Measurements from ENCODE around the gene HOXA10. TPM values are rescaled to one million over a fixed set of nuclear protein-coding genes. Genes with fewer than 3 reads are reported as not detected.

The HOXA10 gene
- total RNA-seq, 1 experiment from 2014 or later, result not detected

DNA sequence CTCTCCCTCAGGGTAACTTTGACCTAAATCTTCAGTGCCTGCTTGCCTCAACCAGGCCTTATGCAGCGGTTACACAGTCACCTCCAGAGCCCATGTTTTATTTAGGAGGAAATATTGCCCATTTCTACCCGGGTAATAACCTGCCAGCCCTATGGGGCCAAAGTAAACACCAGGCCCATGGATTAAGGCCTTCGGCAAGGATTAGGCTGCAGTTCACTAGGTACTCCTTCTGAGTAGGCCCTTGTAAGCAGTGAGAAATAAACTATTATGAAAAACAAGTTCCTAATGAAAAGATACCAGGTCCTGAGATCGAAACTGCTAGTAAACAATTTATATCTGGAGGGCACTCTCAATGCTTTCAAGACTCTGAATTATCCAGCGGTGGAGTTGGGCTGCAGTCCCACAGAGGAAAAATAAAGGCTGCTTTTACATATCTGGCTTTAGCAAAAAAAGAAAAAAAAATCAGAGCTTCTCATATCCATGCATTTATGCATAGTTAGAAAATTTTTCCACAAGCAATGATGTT is 3.7 kb upstream of the HOXA10 start:
- no peak overlapping the region for H3K4me3 ChIP-seq
- intact Hi-C loops (cut with micrococcal nuclease; ENCODE audit: unreplicated experiment), result no loop called here

DNA sequence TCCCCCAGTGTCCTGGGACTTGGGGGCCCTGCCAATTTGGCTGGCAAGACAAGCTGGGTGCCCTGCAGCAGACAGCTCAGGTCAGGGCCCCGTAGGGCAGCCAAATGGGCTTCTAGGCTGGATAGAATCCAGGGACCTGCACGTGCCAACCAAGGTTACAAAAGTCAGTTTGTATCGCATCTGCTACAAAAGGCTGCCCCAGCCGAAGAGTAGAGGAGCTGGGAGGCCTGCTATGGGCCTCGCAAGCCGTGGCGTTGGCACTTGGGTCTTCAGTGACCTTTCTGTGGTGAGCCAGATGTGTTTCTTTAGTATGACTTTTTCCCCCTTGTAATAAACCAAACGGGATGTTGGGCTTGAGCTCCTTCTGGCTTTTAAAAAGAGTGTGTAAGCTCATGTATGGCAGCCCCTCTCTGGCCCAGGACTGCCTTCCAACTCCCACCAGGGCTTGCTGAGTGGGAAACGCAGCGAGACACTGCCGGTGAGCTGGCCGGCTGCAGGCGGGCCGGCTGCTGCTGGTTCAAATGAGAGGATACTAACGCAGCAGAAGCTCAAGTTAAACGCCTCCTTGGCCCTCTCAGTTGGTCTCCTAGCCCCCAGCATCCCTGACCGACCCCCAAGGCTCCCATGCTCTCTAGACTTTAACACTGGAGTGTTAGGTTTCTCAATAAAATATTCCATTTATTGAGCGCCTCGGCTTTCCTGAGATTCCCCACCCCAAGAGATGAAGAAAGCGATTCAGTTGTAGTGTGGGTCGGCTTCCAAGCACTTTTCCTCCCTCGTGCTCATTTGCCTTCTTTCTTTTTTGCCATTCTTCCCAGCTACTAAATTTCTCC is 3.1 kb upstream of the HOXA10 start:
- intact Hi-C loops (cut with micrococcal nuclease; ENCODE audit: unreplicated experiment), result no loop called here
- H3K79me2 ChIP-seq (ENCODE audit: low read depth), result no peaks in the 10 kb centered on the region
- no peak for DNase-seq
- TF ChIP-seq, protein P1, sequence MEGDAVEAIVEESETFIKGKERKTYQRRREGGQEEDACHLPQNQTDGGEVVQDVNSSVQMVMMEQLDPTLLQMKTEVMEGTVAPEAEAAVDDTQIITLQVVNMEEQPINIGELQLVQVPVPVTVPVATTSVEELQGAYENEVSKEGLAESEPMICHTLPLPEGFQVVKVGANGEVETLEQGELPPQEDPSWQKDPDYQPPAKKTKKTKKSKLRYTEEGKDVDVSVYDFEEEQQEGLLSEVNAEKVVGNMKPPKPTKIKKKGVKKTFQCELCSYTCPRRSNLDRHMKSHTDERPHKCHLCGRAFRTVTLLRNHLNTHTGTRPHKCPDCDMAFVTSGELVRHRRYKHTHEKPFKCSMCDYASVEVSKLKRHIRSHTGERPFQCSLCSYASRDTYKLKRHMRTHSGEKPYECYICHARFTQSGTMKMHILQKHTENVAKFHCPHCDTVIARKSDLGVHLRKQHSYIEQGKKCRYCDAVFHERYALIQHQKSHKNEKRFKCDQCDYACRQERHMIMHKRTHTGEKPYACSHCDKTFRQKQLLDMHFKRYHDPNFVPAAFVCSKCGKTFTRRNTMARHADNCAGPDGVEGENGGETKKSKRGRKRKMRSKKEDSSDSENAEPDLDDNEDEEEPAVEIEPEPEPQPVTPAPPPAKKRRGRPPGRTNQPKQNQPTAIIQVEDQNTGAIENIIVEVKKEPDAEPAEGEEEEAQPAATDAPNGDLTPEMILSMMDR (conservative IDR thresholded peaks at IDR 0.05), result no peak
- no peak for TF ChIP-seq EZH2 (IDR thresholded peaks at IDR 0.05; ENCODE audit: low read depth)
- H3K4me1 ChIP-seq (replicated peaks; ENCODE audit: insufficient read depth), result no peaks in the 10 kb centered on the region
- CTCF ChIA-PET, result interaction anchor here (0.6 to 1.0 kb wide), 2 partner anchors 19 to 320 kb away, joined by 3 read pairs; no protein-coding TSS in a partner anchor
- H3K36me3 ChIP-seq (ENCODE audit: low read depth), result no peaks in the 10 kb centered on the region
- H3K4me3 ChIP-seq, result no peak overlapping the region
- no peaks in the 10 kb centered on the region for H4K20me1 ChIP-seq (ENCODE audit: insufficient read depth)
- H2AFZ ChIP-seq, result no peak overlapping the region
- H3K27me3 ChIP-seq (ENCODE audit: insufficient read depth, low read depth), result no peaks in the 10 kb centered on the region
- H3K9me2 ChIP-seq (ENCODE audit: insufficient read depth), result no peaks in the 10 kb centered on the region
- H3F3A ChIP-seq (ENCODE audit: insufficient read depth, low read depth), result peaks cover 12% of the 10 kb centered on the region; the same call in 1 of the 2 replicates
- POLR2A ChIA-PET (ENCODE audit: unreplicated experiment), result no interaction called here
- no peak overlapping the region for H3K27ac ChIP-seq
- H3K9me3 ChIP-seq (ENCODE audit: insufficient read depth, low read depth), result no peaks in the 10 kb centered on the region
- BruUV-seq (replicated peaks), result no TSS peak
- H3K4me2 ChIP-seq, result no peak overlapping the region

More for the DNA sequence above, 3.7 kb upstream of the HOXA10 start:
- Histone ChIP-seq H3K9me3 (ENCODE audit: insufficient read depth, low read depth) (no peaks in the 10 kb centered on the region), H4K20me1 (ENCODE audit: insufficient read depth) (no peaks in the 10 kb centered on the region), H3K4me2 (no peak overlapping the region), H3K27me3 (ENCODE audit: insufficient read depth, low read depth) (no peaks in the 10 kb centered on the region), H3K36me3 (ENCODE audit: low read depth) (no peaks in the 10 kb centered on the region), H2AFZ (no peak overlapping the region), H3K4me1 (replicated peaks; ENCODE audit: insufficient read depth) (no peaks in the 10 kb centered on the region), H3K79me2 (ENCODE audit: low read depth) (no peaks in the 10 kb centered on the region), H3K27ac (no peak overlapping the region), H3F3A (ENCODE audit: insufficient read depth, low read depth) (peaks cover 12% of the 10 kb centered on the region; the same call in 1 of the 2 replicates), H3K9me2 (ENCODE audit: insufficient read depth) (no peaks in the 10 kb centered on the region)
- TF ChIP-seq, protein P1 (conservative IDR thresholded peaks at IDR 0.05), result no peak
- TF ChIP-seq EZH2 (IDR thresholded peaks at IDR 0.05; ENCODE audit: low read depth), result no peak
- ChIA-PET POLR2A (ENCODE audit: unreplicated experiment) (no interaction called here), CTCF (no interaction called here)
- no TSS peak for BruUV-seq (replicated peaks)
- DNase-seq, result no peak

DNA sequence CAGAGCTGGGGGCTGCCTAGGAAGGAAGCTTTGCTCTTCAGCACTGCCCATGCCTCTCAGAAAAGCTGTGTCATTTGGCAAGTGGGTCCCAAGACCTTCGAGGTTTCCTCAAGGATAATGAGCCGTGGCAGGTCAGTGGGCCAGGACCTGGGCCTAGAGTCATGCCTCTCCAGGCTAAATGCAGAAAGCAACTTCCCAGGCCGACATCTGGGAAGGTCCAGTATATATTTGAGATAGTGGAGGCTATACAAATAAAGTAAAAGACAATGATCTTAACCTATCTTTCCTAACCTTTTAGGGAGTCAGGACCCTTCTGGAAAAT is 2.4 kb upstream of the HOXA10 start:
- Histone ChIP-seq H3K27ac (no peak overlapping the region), H3K9me2 (ENCODE audit: insufficient read depth) (no peaks in the 10 kb centered on the region), H3K4me1 (replicated peaks; ENCODE audit: insufficient read depth) (no peaks in the 10 kb centered on the region), H4K20me1 (ENCODE audit: insufficient read depth) (no peaks in the 10 kb centered on the region), H3F3A (ENCODE audit: insufficient read depth, low read depth) (peaks cover 12% of the 10 kb centered on the region; the same call in 1 of the 2 replicates), H2AFZ (no peak overlapping the region), H3K4me2 (no peak overlapping the region), H3K4me3 (no peak overlapping the region), H3K9me3 (ENCODE audit: insufficient read depth, low read depth) (no peaks in the 10 kb centered on the region), H3K36me3 (ENCODE audit: low read depth) (no peaks in the 10 kb centered on the region), H3K79me2 (ENCODE audit: low read depth) (no peaks in the 10 kb centered on the region), H3K27me3 (ENCODE audit: insufficient read depth, low read depth) (no peaks in the 10 kb centered on the region)
- intact Hi-C loops (cut with micrococcal nuclease; ENCODE audit: unreplicated experiment), result no loop called here
- no TSS peak for BruUV-seq (replicated peaks)
- CTCF ChIA-PET, result interaction anchor here (0.6 to 1.0 kb wide), 3 partner anchors 20 to 320 kb away, joined by 3 to 8 read pairs (median 3); no protein-coding TSS in a partner anchor
- POLR2A ChIA-PET (ENCODE audit: unreplicated experiment), result no interaction called here
- DNase-seq, result no peak
- no peak for TF ChIP-seq EZH2 (IDR thresholded peaks at IDR 0.05; ENCODE audit: low read depth)
- TF ChIP-seq, protein P1 (conservative IDR thresholded peaks at IDR 0.05), result no peak
